ENCODE measurements around the gene L3MBTL1. TPM values are rescaled to one million over a fixed set of nuclear protein-coding genes. Genes with fewer than 3 reads are reported as not detected.
A peak's percentile ranks its signal among the peaks of the same experiment; 100 is the strongest.

The L3MBTL1 gene
- polyA plus RNA-seq (ENCODE audit: insufficient read length in 10 of 10) = 10 to 100 TPM in 4 of 10 donors, 1 to 10 TPM in 6; 3.8 to 12.2 (median 6.3) TPM
- long read RNA-seq, donor 1 = 0 reads
- long read RNA-seq, donor 2 = 0 reads
- long read RNA-seq, donor 3 = 0 reads
- long read RNA-seq, donor 4 = 0 reads
- long read RNA-seq, donor 5, partial matches to known transcripts = 0 of 1 reads
- long read RNA-seq, donor 5, other reads (novel, unspliced or antisense) = 0 of 1 reads
- long read RNA-seq, donor 6 = 0 reads
- long read RNA-seq, donor 7 = 0 reads
- long read RNA-seq, donor 8 = 0 reads
- long read RNA-seq, donor 9 = 0 reads

GRCh38 chr20:43507150-43508080, at the start of gene L3MBTL1:
Gene L3MBTL1 (plus strand): TSS chr20:43507697. CDS start chr20:43513504, 5,807 bp downstream.
- peak in 2 of 3 donors; percentile 44 to 68 for DNase-seq

- no peak for DNase-seq
Measured at GRCh38 chr20:43458422-43458924, 49.0 kb upstream of the L3MBTL1 start.

- peak; percentile 11 to 40 (median 13) for DNase-seq
Measured at GRCh38 chr20:43459022-43459942, 48.2 kb upstream of the L3MBTL1 start.

- no peak for DNase-seq
Measured at GRCh38 chr20:43460172-43460829, 47.2 kb upstream of the L3MBTL1 start.

GRCh38 chr20:43460830-43461200, 46.7 kb upstream of the L3MBTL1 start:
- DNase-seq = no peak

- DNase-seq = no peak
Measured at GRCh38 chr20:43461894-43462659, 45.4 kb upstream of the L3MBTL1 start.

GRCh38 chr20:43462660-43463526, 44.6 kb upstream of the L3MBTL1 start:
- DNase-seq = no peak

GRCh38 chr20:43463527-43464218, 43.8 kb upstream of the L3MBTL1 start:
- DNase-seq = no peak

- DNase-seq = no peak
Measured at GRCh38 chr20:43464219-43464790, 43.2 kb upstream of the L3MBTL1 start.

- no peak for DNase-seq
Measured at GRCh38 chr20:43465625-43465943, 41.9 kb upstream of the L3MBTL1 start.

- DNase-seq = no peak
Measured at GRCh38 chr20:43467589-43467988, 39.9 kb upstream of the L3MBTL1 start.

GRCh38 chr20:43472671-43473380, 34.7 kb upstream of the L3MBTL1 start:
- DNase-seq = no peak

- DNase-seq = no peak
Measured at GRCh38 chr20:43473381-43473704, 34.2 kb upstream of the L3MBTL1 start.

- DNase-seq = peak in 1 of 3 donors; percentile 11
Measured at GRCh38 chr20:43477193-43477592, 30.3 kb upstream of the L3MBTL1 start.

- peak in 1 of 3 donors; percentile 16 for DNase-seq
Measured at GRCh38 chr20:43477619-43478018, 29.9 kb upstream of the L3MBTL1 start.

GRCh38 chr20:43490038-43490437, 17.5 kb upstream of the L3MBTL1 start:
- DNase-seq = no peak

GRCh38 chr20:43492101-43492500, 15.4 kb upstream of the L3MBTL1 start:
- no peak for DNase-seq

GRCh38 chr20:43495388-43495787, 12.1 kb upstream of the L3MBTL1 start:
- no peak for DNase-seq
